Cardiac fibroblast (primary cell): ENCODE measurements around the gene CAMTA1.

ENCODE experiments used
- DNase-seq, 2 donors: peaks; one replicate each; pipeline versions ENCODE4 v3.0.0 to v3.0.0-alpha.2; 2010; ENCODE audit warnings: low read depth in 2 of 2
- H3K4me3 ChIP-seq, 2 donors: replicated peaks in 1 of 2; 1 replicate in 1 of 2; 2 replicates in 1 of 2; pipeline ENCODE4 v1.5.1; 2011; ENCODE audit warnings: low read depth in 2 of 2, low read length in 2 of 2, mild to moderate bottlenecking in 2 of 2, moderate library complexity in 1 of 2
- CTCF ChIP-seq: IDR thresholded peaks from one replicate; pipeline ENCODE4 v1.5.1; 2011; ENCODE audit warnings: low read depth, mild to moderate bottlenecking, low read length, inconsistent platforms

Gene CAMTA1

GRCh38 chr1:7500381-7501083, 715.3 kb downstream of the CAMTA1 start:
- no peak overlapping the region for H3K4me3 ChIP-seq
- no peak for TF ChIP-seq CTCF

GRCh38 chr1:7501084-7501491, 715.8 kb downstream of the CAMTA1 start:
- no peak overlapping the region for H3K4me3 ChIP-seq
- DNase-seq = no peak
- no peak for TF ChIP-seq CTCF

More at GRCh38 chr1:7500381-7501083, 715.3 kb downstream of the CAMTA1 start:
- no peak for DNase-seq

GRCh38 chr1:7501723-7502603, 716.7 kb downstream of the CAMTA1 start:
- H3K4me3 ChIP-seq = no peak overlapping the region
- DNase-seq = no peak
- no peak for TF ChIP-seq CTCF

- TF ChIP-seq CTCF = no peak
- no peak for DNase-seq
- no peak overlapping the region for H3K4me3 ChIP-seq
Measured at GRCh38 chr1:7503691-7504437, 718.6 kb downstream of the CAMTA1 start.

- no peak overlapping the region for H3K4me3 ChIP-seq
- no peak for TF ChIP-seq CTCF
- DNase-seq = no peak
Measured at GRCh38 chr1:7504438-7504720, 719.1 kb downstream of the CAMTA1 start.

- DNase-seq = no peak
- no peak overlapping the region for H3K4me3 ChIP-seq
- no peak for TF ChIP-seq CTCF
Measured at GRCh38 chr1:7505094-7505770, 720.0 kb downstream of the CAMTA1 start.
